HepG2 (cell line): ENCODE data around the gene FAM9C. TPM values are rescaled to one million over a fixed set of nuclear protein-coding genes. Genes with fewer than 3 reads are reported as not detected.

Source experiments
- ATAC-seq: fragments of 200-7000 bp; cut with Tn5 transposase; 3 replicates; pipeline ENCODE4 v1.9.1; 2020; ENCODE audit warnings: mild to moderate bottlenecking, moderate library complexity
- BruUV-seq: library from RNA; stranded (reverse); fragments of 400-500 nt; replicated peaks from 2 replicates; lab custom pipeline; 2021; lab: Mats Ljungman, UMichigan
- CTCF ChIA-PET: fragments of 300-600 bp; formaldehyde crosslinking; extraction: SDS; loops from one replicate; lab custom pipeline; 2021; ENCODE audit warnings: low total read pairs, inconsistent platforms, low intra/inter-chr PET ratio; lab: Yijun Ruan, JAX
- POLR2A ChIA-PET: fragments of 350-600 bp; sonication (Branson Sonifier 250); formaldehyde crosslinking; loops from one replicate; lab custom pipeline; 2020; ENCODE audit warnings: antibody characterized with exemption, inconsistent platforms; lab: Yijun Ruan, JAX
- DNase-seq: peaks from one replicate; pipeline ENCODE4 v3.0.0-alpha.2; 2015; ENCODE audit warnings: low spot score
- FAIRE-seq: peaks from 3 replicates; lab custom pipeline; 2011; peaks lifted over from hg19 to GRCh38; lab: Jason Lieb, UNC
- H2AFZ ChIP-seq: one replicate; pipeline ENCODE4 v1.6.1; 2011; ENCODE audit warnings: low read length, inconsistent platforms
- H3K27ac ChIP-seq: fragments of 300-600 bp; 3 replicates; pipeline ENCODE4 v1.8.0; 2011; ENCODE audit warnings: mixed run types, mild to moderate bottlenecking, mixed read lengths, low read length, inconsistent platforms; ENCODE audit not compliant: insufficient read depth; ENCODE audit errors: extremely low read length
- H3K27me3 ChIP-seq, 2 experiments: fragments of 200-600 bp in 1 of 2; 2 replicates in 1 of 2; 3 replicates in 1 of 2; pipeline versions ENCODE4 v1.6.0 to v1.8.0; 2011; ENCODE audit warnings: low read length in 2 of 2, mild to moderate bottlenecking in 2 of 2, moderate library complexity in 2 of 2, inconsistent platforms in 1 of 2; ENCODE audit not compliant: insufficient read depth in 2 of 2, control insufficient read depth in 1 of 2
- H3K36me3 ChIP-seq, 2 experiments: fragments of 200-600 bp in 1 of 2; replicated peaks in 1 of 2; 2 replicates in 1 of 2; 3 replicates in 1 of 2; pipeline versions ENCODE4 v1.5.1 to v1.8.0; 2011; ENCODE audit warnings: low read length in 2 of 2, inconsistent platforms in 1 of 2; ENCODE audit not compliant: insufficient read depth in 2 of 2, control insufficient read depth in 1 of 2
- H3K4me1 ChIP-seq: 2 replicates; pipeline ENCODE4 v1.5.1; 2012; ENCODE audit warnings: low read length, inconsistent platforms; ENCODE audit not compliant: insufficient read depth
- H3K4me2 ChIP-seq: 2 replicates; pipeline ENCODE4 v1.6.0; 2011; ENCODE audit warnings: low read depth, low read length, inconsistent platforms
- H3K4me3 ChIP-seq, 3 experiments: fragments of 200-600 bp in 1 of 3; sonication (generic), shearing (Covaris generic) in 1 of 3; replicated peaks in 1 of 3; 2 replicates each; pipeline ENCODE4 v1.5.1; 2011 to 2016; ENCODE audit warnings: low read length in 3 of 3, inconsistent platforms in 2 of 3, low read depth in 2 of 3, mild to moderate bottlenecking in 2 of 3, control low read depth in 1 of 3, mixed read lengths in 1 of 3; ENCODE audit not compliant: insufficient read depth in 1 of 3
- H3K79me2 ChIP-seq: one replicate; pipeline ENCODE4 v1.6.1; 2011; ENCODE audit warnings: low read length, inconsistent platforms; ENCODE audit not compliant: insufficient read depth
- H3K9ac ChIP-seq: 2 replicates; pipeline ENCODE4 v1.6.0; 2011; ENCODE audit warnings: mild to moderate bottlenecking, low read depth, low read length, inconsistent platforms; ENCODE audit not compliant: insufficient read depth
- H3K9me3 ChIP-seq: 2 replicates; pipeline ENCODE4 v1.5.1; 2012; ENCODE audit warnings: mild to moderate bottlenecking, low read length
- H4K20me1 ChIP-seq: 2 replicates; pipeline ENCODE4 v1.6.0; 2011; ENCODE audit warnings: inconsistent platforms, mild to moderate bottlenecking, low read length, moderate library complexity; ENCODE audit not compliant: insufficient read depth
- BORCS8-MEF2B ChIP-seq: sonication (generic); formaldehyde crosslinking; IDR thresholded peaks from 2 replicates; pipeline ENCODE4 v1.8.0; 2022; ENCODE audit warnings: mild to moderate bottlenecking, missing genetic modification reagents
- HDAC6 ChIP-seq: fragments of 200-600 bp; sonication (generic); IDR thresholded peaks from 2 replicates; pipeline ENCODE4 v1.7.0; 2017; ENCODE audit warnings: mild to moderate bottlenecking, antibody characterized with exemption, low read length, low read depth
- HMG20A ChIP-seq: IDR thresholded peaks from 2 replicates; pipeline ENCODE4 v1.6.1; 2016; ENCODE audit warnings: borderline replicate concordance
- PRPF4 ChIP-seq: fragments of 200-400 bp; formaldehyde crosslinking; IDR thresholded peaks from 2 replicates; pipeline ENCODE4 v1.6.1; 2016; ENCODE audit warnings: low read length, low read depth; ENCODE audit not compliant: poor library complexity, severe bottlenecking
- SMAD9 ChIP-seq: sonication (generic); formaldehyde crosslinking; IDR thresholded peaks from 2 replicates; pipeline ENCODE4 v1.5.1; 2020; ENCODE audit warnings: mild to moderate bottlenecking, missing genetic modification reagents
- ZNF18 ChIP-seq: sonication (generic); formaldehyde crosslinking; IDR thresholded peaks from 2 replicates; pipeline ENCODE4 v1.8.0; 2022; ENCODE audit warnings: mild to moderate bottlenecking, missing genetic modification reagents; ENCODE audit not compliant: insufficient replicate concordance
- ZNF225 ChIP-seq: sonication (generic); formaldehyde crosslinking; IDR thresholded peaks from 2 replicates; pipeline ENCODE4 v1.4.0; 2020; ENCODE audit warnings: mild to moderate bottlenecking, missing genetic modification reagents
- ZNF232 ChIP-seq: sonication (generic); formaldehyde crosslinking; IDR thresholded peaks from 2 replicates; pipeline ENCODE4 v1.4.0; 2020; ENCODE audit warnings: missing genetic modification reagents, borderline replicate concordance
- ZNF276 ChIP-seq: sonication (generic); formaldehyde crosslinking; IDR thresholded peaks from 2 replicates; pipeline ENCODE4 v1.4.0; 2020; ENCODE audit warnings: mild to moderate bottlenecking, low read depth, missing genetic modification reagents
- ZNF740 ChIP-seq: sonication (generic); formaldehyde crosslinking; IDR thresholded peaks from 2 replicates; pipeline ENCODE4 v1.4.0; 2020; ENCODE audit warnings: missing genetic modification reagents
- ZNF790 ChIP-seq: sonication (generic); formaldehyde crosslinking; IDR thresholded peaks from 2 replicates; pipeline ENCODE4 v1.8.0; 2022; ENCODE audit warnings: missing genetic modification reagents, mild to moderate bottlenecking, borderline replicate concordance
- WGBS: methylation state at CpG from one replicate; pipeline ENCODE4 v1.1.6; 2017; ENCODE audit warnings: low lambda C conversion rate; 5-methylcytosine and 5-hydroxymethylcytosine counted together
- in situ Hi-C: cut with HindIII; loops from 2 replicates; pipeline ENCODE4 v1.10.0; 2017; ENCODE audit warnings: low pct_unique_long_range_greater_than_20kb; ENCODE audit not compliant: extremely low pct_ligation_motif_present
- intact Hi-C: fragments of 100-400 bp; cut with micrococcal nuclease; formaldehyde crosslinking; loops from one replicate; pipeline ENCODE4 v1.10.0; 2022; ENCODE audit not compliant: unreplicated experiment
- polyA plus RNA-seq, 8 experiments: library from polyadenylated mRNA; depleted of rRNA in 3 of 8; stranded (reverse) in 7 of 8; unstranded in 1 of 8; fragments of >200 nt; fragmentation: Illumina TruSeq in 4 of 8; extraction: Trizol in 4 of 8; gene quantifications; 2 replicates each; pipeline versions ENCODE4 v1.2.1 to v1.2.3, GENCODE V29; 2011 to 2016; ENCODE audit warnings: low read depth in 4 of 8, missing spikeins in 1 of 8, mixed read lengths in 1 of 8; ENCODE audit not compliant: insufficient read depth in 1 of 8
- total RNA-seq, 5 experiments: library from RNA; depleted of rRNA; stranded (reverse); fragments of >200 nt; fragmentation: Illumina TruSeq; extraction: Trizol; gene quantifications; 2 replicates each; pipeline ENCODE4 v1.2.3, GENCODE V29; 2016; ENCODE audit warnings: low read depth in 1 of 5
- TF ChIP-seq, protein P1 (sequence below): conservative IDR thresholded peaks from 2 replicates; pipeline ENCODE4 v1.6.1; 2018; ENCODE audit warnings: missing genetic modification reagents
- TF ChIP-seq, protein P2 (sequence below): sonication (generic); formaldehyde crosslinking; IDR thresholded peaks from 2 replicates; pipeline ENCODE4 v1.8.0; 2022; ENCODE audit warnings: low read depth, missing genetic modification reagents

FAM9C gene
- total and polyA plus RNA-seq, 2 of the 13 experiments (the other 11 are each of a cell fraction or from before 2014, with no cell fraction given) = not detected

GRCh38 chrX:13092455-13092941, 48.1 kb upstream of the FAM9C start:
- Histone ChIP-seq H3K4me1 (peaks cover 21% of the 10 kb centered on the region), H3K27ac (no peak overlapping the region), H3K36me3 (no peaks in the 10 kb centered on the region), H3K4me3 (no peak overlapping the region), H3K79me2 (no peaks in the 10 kb centered on the region), H2AFZ (no peak overlapping the region), H4K20me1 (no peaks in the 10 kb centered on the region), H3K4me2 (no peak overlapping the region), H3K9ac (no peak overlapping the region), H3K27me3 (no peaks in the 10 kb centered on the region), H3K9me3 (no peaks in the 10 kb centered on the region)
- 75% methylated on average over 3 of the region's 7 CpGs for WGBS
- no peak for DNase-seq
- ChIA-PET POLR2A (no interaction called here), CTCF (no interaction called here)
- in situ Hi-C loops = no loop called here
- BruUV-seq = no TSS peak
- ATAC-seq = no peak
- no peak for TF ChIP-seq PRPF4
- no peak for TF ChIP-seq BORCS8-MEF2B (CRISPR knock-in tag)
- TF ChIP-seq HDAC6 = no peak
- TF ChIP-seq ZNF276 = no peak
- TF ChIP-seq ZNF225 (CRISPR knock-in tag) = no peak
- TF ChIP-seq ZNF790 = no peak
- no peak for TF ChIP-seq ZNF232 (CRISPR knock-in tag)
- no peak for TF ChIP-seq ZNF740 (CRISPR knock-in tag)
- TF ChIP-seq, protein P1, sequence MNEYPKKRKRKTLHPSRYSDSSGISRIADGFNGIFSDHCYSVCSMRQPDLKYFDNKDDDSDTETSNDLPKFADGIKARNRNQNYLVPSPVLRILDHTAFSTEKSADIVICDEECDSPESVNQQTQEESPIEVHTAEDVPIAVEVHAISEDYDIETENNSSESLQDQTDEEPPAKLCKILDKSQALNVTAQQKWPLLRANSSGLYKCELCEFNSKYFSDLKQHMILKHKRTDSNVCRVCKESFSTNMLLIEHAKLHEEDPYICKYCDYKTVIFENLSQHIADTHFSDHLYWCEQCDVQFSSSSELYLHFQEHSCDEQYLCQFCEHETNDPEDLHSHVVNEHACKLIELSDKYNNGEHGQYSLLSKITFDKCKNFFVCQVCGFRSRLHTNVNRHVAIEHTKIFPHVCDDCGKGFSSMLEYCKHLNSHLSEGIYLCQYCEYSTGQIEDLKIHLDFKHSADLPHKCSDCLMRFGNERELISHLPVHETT (CRISPR knock-in tag) = no peak
- no peak for TF ChIP-seq HMG20A (CRISPR knock-in tag)
- TF ChIP-seq, protein P2, sequence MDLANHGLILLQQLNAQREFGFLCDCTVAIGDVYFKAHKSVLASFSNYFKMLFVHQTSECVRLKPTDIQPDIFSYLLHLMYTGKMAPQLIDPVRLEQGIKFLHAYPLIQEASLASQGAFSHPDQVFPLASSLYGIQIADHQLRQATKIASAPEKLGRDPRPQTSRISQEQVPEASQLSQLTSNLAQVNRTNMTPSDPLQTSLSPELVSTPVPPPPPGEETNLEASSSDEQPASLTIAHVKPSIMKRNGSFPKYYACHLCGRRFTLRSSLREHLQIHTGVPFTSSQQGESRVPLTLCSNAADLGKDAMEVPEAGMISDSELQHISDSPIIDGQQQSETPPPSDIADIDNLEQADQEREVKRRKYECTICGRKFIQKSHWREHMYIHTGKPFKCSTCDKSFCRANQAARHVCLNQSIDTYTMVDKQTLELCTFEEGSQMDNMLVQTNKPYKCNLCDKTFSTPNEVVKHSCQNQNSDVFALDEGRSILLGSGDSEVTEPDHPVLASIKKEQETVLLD = no peak
- TF ChIP-seq SMAD9 (CRISPR knock-in tag) = no peak
- no peak for TF ChIP-seq ZNF18 (CRISPR knock-in tag)
- FAIRE-seq = no peak
- intact Hi-C loops = no loop called here
